ENCODE results near the gene USP34. TPM values are rescaled to one million over a fixed set of nuclear protein-coding genes. Genes with fewer than 3 reads are reported as not detected.
"Not testable (repeated sequence)": the region's sequence is repeated elsewhere in the genome, so short reads cannot be mapped to it uniquely, and the experiment has no call there.

Gene USP34
- polyA plus RNA-seq, 4 donors, result 113 to 150 (median 128) TPM

DNA sequence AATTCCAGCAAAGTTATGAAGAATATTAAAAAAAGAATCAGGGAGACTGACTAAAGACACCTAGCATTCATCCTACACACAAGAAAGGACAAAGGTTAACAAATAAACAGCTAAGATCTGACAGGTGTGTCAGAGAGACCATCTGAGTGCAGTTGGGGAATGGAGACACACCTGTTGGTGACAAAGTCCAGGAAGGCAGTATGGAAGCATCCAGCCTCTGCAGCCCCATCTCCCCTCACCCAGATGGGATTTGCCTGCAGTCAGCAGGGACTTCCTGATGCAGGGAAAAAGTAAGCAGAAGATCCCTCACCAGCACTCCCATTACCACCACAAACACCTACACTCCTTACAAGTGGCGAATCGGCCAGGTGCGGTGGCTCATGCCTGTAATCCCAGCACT, 37.9 kb downstream of the USP34 start:
- no peak for DNase-seq (ENCODE audit: low read depth in 4 of 4, low spot score in 3 of 4)

DNA sequence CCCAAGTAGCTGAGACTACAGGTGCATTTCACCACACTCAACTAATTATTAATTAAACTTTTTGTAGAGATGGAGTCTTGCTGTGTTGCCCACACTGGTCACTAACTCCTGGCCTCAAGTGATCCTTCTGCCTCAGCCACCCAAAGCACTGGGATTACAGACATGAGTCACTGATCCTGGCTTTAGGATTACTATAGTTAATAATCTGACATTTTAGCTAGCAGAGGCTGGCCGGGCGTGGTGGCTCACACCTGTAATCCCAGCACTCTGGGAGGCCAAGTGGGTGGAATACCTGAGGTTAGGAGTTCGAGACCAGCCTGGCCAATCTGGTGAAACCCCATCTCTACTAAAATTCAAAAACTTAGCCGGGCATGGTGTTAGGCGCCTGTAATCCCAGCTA, 39.5 kb downstream of the USP34 start:
- DNase-seq (ENCODE audit: low read depth in 4 of 4, low spot score in 3 of 4), result no peak

DNA sequence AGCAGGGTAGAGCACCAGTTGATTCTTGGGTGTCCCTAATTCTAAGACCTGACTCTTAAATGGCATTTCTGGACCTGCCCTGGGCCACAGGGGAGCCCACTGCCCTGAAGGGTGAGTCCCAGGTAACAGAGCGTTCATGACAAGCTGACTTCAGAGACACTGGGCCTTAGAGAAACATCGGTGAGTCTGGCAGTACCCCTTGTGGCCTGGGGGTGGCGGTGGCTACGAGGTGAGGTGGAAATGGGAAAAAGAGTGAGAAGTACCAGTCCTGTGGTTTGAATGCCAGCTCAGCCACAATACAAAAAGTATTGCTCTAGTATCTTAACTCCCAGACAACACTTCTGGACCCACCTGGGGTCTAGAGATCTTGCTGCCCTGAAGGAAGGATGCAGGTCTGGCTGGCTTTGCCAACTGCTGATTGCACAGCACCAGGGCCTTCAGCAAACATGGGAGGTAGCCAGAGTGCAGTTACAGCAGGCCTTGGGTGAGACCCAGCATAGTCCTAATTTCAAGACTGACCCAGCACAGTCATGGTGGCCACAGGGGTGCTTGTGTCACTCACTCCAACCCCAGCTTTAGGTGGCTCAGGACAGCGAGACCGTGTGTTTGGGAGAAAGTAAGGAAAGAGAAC, 44.5 kb downstream of the USP34 start:
- no peak for DNase-seq (ENCODE audit: low read depth in 4 of 4, low spot score in 3 of 4)

DNA sequence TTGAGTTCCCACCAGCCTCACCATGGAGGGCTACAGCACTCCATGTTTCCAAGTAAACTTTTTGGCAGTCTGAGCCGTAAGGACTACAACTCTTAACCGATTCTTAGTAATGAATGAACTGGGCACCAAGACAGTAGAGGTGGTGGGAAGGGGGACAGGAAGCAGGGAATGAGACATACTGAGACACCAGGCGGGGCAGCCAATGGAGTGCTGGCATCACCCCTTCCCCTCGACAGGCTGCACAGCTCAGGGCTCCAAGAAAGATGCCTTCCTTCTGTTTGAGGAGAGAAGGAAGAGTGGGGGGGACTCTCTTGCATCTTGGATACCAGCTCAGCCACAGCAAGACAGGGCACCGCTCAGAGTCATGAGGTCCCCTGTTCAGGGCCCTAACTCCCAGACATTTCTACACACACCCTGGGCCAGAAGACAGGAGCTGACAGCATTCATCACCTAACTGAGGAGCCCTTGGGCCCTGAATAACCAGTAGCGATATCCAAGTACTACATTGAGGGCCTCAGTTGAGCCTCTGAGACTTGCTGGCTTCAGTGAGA, 45.2 kb downstream of the USP34 start:
- DNase-seq (ENCODE audit: low read depth in 4 of 4, low spot score in 3 of 4), result no peak

DNA sequence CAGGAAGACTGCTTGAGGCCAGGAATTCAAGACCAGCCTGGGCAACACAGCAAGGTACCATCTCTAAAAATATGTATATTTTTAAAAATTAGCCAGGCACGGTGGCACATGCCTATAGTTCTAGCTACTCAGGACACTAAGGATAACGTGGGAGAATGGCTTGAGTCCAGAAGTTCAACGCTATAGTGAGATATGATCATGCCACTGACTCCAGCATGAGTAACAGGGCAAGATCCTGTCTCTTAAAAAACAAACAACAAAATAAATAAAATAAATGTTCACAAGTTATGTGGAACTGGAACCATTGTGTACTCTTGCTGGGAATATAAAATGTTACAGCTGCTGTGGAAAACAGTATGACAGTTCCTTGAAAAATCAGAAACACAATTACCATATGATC, 47.2 kb downstream of the USP34 start:
- no peak for DNase-seq (ENCODE audit: low read depth in 4 of 4, low spot score in 3 of 4)

DNA sequence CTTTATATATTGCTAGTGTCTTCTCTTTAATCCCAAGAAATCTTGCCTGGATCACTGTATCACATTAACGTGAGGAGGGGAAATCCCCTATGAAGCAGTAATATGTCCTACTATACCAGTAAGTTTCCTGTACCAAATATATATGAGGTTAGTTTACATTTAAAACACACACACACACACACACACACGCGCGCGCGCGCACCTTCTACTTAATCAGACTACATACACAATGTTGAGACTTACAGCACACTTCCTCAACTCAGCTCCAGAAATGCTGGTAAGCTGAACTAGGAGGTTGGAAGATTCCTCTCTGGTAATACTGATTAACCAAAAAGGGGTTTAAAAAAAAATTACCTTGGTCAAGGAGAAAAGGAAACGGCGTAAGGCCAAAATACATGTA, 49.3 kb downstream of the USP34 start:
- no peak for DNase-seq (ENCODE audit: low read depth in 4 of 4, low spot score in 3 of 4)

DNA sequence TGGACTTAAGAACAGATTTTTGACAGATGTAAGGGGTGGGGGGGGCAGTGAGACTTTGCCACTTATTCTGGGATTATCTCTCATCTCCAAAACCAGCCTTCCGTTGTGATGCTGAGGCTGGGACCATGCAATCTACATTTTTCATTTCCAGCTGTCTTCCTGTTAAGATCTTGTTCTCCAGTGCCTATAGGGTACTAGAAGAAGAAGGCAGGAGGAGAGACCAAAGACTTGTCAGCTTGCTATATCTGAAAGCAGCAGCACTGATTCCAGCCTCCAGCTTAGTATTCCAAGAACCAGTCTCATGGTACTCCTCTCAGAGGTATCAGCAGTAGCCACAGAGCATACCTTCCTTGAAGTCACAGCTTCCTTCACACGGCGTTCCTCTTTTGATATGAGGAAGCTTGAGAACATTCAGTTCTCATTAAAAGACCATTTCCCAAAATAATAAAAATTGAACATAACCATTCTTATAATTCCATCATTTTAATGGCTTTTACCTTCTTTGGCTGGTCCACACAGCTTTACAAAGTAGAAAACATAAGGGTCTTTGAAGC, 49.8 kb downstream of the USP34 start:
- DNase-seq (ENCODE audit: low read depth in 4 of 4, low spot score in 3 of 4), result no peak

DNA sequence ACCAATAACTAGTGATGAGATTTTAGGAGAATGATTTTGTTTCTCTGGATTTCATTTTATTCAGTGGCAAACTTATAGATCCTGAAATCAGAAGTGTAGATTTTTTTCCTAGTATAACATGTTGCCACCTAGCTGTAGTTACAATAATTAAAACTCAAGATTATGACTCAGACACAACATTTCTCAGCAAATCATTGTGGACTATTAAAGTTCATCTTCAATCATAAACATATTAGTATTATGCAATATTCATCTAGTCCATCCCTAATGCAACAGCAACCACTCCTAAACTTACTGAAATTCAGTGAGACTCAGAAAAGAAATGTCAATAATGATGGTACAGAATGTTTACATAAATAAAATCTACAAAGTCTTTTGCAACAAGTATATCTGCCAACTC, 51.3 kb downstream of the USP34 start:
- DNase-seq (ENCODE audit: low read depth in 4 of 4, low spot score in 3 of 4), result no peak

DNA sequence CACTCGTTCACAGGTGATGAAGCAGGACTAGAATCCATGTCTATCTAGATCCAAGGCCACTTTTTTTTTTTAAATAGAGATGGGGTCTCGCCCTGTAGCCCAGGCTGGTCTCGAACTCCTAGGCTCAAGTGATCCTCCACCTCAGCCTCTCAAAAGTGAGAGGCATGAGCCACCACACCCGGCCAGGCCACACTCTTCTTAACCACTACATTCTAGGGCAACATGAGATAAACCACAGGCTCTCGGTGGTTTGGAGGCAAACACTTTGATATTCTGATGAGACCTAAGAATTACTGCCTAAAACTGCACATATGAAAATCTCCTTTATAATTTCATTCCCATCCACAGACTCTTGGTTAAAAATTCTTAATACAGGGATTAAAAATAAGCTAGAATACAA, 51.8 kb downstream of the USP34 start:
- no peak for DNase-seq (ENCODE audit: low read depth in 4 of 4, low spot score in 3 of 4)

DNA sequence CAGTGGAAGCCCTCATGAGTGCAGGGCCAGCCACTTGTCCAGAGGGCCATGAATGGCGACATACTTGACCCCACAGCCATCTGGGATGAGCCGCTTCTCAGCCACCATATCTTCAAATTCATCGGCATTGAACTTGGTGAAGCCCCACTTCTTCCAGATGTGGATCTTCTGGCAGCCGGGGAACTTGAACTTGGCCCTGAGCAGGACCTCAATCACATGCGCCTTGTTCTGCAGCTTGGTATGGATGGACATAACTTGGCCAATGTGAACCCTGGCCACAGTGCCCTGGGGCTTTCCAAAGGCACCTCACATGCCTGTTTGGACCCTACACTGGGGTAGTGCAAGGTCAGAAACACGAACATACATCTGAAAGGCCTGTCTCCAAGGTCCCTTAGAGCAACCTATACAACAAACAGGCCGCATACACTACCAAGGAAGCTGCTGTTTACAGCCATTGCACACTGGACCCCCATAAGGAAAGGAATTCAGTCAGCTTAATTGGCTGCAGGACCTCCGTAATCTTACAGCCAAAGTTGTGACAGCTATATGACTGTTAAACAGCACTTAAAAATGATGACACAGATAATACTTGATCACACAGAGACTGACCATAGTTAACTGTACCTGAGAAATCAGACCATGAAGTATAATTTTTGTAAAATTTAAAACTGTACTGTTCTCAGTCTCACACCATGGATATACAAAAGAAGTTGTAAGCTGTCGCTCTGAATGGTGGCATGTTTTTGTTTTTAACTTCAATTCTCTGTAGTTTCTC, 53.8 kb downstream of the USP34 start:
- DNase-seq (ENCODE audit: low read depth in 4 of 4, low spot score in 3 of 4), result no peak

DNA sequence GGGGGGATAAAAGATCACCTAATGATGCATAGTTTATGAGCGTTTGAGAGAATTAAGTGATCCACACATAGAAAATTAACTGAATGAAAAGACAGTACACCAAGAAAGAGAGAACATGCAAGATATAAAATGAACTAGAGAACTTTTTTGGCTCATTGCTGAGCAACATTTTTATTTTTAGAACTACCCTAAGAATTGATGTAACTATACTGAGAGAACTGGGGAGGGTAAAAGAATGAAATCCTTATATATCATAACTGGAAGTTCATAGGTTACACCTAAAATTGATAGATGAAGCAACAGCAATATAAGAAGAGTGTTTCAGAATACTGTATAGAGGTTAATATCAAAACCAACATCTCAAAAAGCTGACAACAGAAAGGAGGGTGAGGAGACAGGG, 55.6 kb downstream of the USP34 start:
- no peak for DNase-seq (ENCODE audit: low read depth in 4 of 4, low spot score in 3 of 4)

DNA sequence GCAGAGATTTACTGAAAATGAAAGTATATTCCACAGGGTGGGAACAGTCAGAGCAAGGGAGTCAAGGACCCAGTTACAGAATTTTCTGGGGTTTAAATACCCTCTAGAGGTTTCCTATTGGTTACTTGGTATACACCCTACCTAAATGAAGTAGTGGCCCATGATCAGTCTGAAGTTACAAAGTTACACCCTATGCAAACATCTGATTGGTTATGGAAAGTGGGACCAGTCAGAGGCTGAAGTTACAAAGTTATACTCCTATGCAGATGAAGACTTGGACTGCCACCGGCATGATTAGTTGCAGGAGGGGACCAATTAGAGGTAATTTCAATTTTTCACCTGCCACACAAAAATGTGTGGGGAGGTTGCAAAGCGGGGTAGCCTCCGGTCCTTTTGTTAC, 56.2 kb downstream of the USP34 start:
- DNase-seq (ENCODE audit: low read depth in 4 of 4, low spot score in 3 of 4), result no peak

DNA sequence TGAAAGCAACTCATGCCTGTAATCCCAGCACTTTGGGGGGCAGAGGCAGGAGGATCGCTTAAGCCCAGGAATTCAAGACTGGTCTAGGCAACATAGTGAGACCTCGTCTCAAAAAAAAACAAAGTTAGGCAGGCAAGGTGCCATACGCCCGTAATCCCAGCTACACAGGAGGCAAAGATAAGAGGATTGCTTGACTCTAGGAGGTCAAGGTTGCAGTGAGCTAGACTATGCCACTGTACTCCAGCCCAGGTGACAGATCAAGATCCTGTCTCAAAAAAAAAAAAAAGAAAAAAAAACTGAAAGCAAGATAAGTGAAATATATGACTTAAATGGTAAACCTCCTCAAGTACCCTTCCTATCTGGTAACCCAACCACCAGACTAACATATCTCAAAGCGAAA, 59.8 kb downstream of the USP34 start:
- DNase-seq (ENCODE audit: low read depth in 4 of 4, low spot score in 3 of 4), result no peak

DNA sequence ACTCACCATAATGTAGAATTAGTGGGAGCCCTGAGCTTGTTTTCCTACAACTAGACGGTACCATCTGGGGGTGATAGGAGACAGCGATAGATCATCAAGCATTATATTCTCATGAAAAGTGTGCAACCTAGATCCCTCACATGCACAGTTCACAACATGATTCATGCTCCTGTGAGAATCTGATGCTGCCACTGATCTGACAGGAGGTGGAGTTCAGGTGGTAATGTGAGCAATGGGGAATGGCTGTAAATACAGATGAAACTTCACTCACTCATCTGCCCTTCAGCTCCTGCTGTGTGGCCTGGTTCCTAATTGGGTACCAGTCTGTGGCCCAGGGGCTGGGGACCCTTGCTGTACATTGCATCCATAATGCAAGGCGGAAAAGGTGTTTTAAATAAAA, 60.7 kb downstream of the USP34 start:
- DNase-seq (ENCODE audit: low read depth in 4 of 4, low spot score in 3 of 4), result no peak

DNA sequence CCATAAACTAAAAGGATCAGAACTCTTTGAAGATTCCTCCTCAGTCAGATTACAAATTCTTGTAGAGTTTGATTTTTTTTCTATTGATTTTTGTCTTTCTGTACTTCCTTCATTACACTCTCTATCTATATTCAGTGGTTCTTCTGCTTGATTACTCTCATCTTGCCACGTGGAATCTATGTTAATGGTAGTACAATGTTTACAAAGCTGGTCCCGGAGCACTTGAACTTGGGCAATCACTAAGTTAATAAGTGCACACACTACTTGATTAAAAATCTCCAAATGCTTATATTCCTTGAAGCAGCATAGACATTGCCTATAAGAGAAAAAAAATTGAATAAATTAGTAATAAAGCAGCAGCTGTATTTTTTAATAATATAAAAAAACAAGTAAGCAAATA, 65.1 kb downstream of the USP34 start:
- no peak for DNase-seq (ENCODE audit: low read depth in 4 of 4, low spot score in 3 of 4)

DNA sequence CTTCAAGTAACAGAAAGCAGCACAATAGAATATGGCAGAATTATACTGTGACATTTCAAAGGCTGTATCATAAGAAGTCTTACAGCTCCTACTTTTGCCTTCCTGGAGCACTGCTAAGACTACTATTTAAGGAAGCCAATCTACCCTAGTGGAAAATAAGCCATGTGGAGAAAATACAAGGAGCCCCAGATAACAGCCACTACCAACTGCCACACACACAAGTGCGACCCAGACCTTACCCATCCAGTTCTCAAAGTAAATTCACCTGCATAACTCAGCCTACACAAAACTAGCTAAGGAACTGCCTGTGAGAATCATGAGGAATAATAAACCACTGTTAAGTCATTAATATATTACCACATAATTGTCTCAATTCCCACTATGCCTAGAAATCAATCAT, 66.4 kb downstream of the USP34 start:
- no peak for DNase-seq (ENCODE audit: low read depth in 4 of 4, low spot score in 3 of 4)

DNA sequence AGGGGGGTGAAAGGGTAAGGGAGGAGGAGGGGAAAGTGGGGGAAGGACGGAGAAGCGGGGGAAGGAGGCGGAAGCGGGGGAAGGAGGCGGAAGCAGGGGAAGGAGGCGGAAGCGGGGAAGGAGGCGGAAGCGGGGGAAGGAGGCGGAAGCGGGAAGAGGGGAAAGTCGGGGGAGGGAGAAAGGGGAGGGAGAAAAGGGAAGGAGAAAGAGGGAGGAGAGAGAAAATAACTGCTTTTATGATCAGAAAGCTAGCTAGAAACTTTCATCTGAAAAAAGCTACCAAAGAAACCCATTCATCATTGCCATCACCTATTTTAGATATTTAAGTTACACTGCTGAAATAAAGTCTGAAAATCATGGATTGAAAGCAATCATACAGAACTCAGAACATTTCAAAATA, 72.5 kb downstream of the USP34 start:
- no peak for DNase-seq (ENCODE audit: low read depth in 4 of 4, low spot score in 3 of 4)

DNA sequence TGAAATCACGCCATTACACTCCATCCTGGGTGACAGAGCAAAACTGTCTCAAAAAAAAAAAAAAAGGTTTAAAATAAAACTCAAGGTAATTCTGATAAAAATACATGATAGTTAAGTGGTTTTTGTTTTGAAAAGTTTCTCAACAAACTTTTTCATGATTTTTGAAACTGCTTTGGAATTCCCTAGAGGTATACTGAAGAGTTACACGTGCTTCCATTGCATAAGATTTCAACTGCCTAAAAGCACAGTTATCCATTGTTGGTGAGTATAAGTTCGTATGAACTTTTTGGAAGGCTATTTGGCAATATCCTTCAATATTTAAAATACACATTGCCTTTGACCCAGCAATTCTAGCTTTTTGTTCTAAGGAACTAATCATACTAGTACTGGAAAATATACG, 74.9 kb downstream of the USP34 start:
- no peak for DNase-seq (ENCODE audit: low read depth in 4 of 4, low spot score in 3 of 4)

DNA sequence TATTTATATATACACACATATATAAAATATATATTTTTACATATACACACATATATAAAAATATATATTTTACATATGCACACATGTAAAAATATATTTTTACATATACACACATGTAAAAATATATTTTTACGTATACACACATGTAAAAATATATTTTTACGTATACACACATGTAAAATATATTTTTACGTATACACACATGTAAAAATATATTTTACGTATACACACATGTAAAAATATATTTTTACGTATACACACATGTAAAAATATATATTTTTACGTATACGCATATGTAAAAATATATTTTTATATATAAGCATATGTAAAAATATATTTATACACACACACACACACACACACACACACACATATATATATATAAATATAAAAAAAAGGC, 83.3 kb downstream of the USP34 start:
- not testable (repeated sequence) for DNase-seq (ENCODE audit: low read depth in 4 of 4, low spot score in 3 of 4)

DNA sequence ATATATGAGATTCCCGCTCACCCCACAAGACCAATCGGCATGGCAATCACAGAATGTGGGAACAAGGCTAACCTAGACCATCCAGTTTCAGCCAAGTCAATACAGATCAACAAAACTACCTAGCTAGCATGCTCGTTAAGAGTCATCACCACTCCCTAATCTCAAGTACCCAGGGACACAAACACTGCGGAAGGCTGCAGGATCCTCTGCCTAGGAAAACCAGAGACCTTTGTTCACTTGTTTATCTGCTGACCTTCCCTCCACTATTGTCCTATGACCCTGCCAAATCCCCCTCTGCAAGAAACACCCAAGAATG, 90.0 kb downstream of the USP34 start:
- not testable (repeated sequence) for DNase-seq (ENCODE audit: low read depth in 4 of 4, low spot score in 3 of 4)

DNA sequence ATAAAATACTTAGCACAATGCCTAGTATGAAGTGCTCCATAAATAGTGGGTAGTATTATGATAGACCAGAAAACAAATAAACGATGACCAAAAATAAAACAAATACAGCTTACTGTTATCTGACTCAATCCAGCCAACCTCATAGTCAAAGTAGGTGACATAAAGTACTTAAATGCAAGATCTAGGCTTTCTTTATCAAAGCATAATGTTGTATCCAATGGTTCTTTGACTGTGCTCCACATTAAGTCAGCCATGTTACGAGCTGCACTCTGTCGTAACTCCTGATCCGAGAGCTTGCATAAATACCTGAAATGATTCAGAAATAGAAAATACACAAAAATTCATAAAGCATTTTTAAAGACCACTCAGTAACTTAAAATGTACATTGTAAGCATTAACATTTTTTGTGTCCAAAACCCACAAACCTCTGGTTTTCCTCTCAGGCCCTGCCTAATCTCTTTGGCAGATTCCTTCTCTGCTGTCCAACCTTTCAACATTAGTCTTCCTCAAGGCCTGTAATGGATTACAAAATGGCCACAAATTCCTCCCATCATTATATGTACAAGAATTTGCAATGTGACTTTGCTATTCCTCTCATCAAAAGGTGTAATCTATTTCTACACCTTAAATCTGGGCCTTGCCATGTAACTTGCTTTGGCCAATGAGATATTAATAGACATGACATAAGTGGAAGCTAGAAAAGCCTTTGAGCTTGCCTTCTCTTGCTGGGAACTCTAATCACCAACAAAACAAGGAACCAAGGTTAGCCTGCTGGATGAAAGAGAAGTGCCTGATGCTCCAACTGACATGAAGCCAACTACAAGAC, 90.6 kb downstream of the USP34 start:
- DNase-seq (ENCODE audit: low read depth in 4 of 4, low spot score in 3 of 4), result no peak
